Gastroesophageal sphincter (tissue), 4 donors: ENCODE measurements around the gene METTL26. TPM values are rescaled to one million over a fixed set of nuclear protein-coding genes. Genes with fewer than 3 reads are reported as not detected.
A peak's percentile ranks its signal among the peaks of the same experiment; 100 is the strongest.

Experiments used
- ATAC-seq: fragments of 150-250 bp; one replicate; pipeline ENCODE4 v1.9.1; 2016; ENCODE audit warnings: mild to moderate bottlenecking, moderate library complexity
- H3K27ac ChIP-seq, 4 donors: fragments of 200-600 bp; sonication (generic) in 3 of 4; 1 replicate in 3 of 4; 2 replicates in 1 of 4; pipeline ENCODE4 v1.5.1; 2016 to 2019
- H3K27me3 ChIP-seq: fragments of 200-600 bp; sonication (generic); one replicate; pipeline ENCODE4 v1.5.1; 2019
- H3K36me3 ChIP-seq, 2 donors: fragments of 200-600 bp; sonication (generic); one replicate each; pipeline ENCODE4 v1.5.1; 2019; ENCODE audit warnings: control low read depth in 1 of 2
- H3K4me1 ChIP-seq, 3 donors: fragments of 200-600 bp; sonication (generic); 1 replicate in 2 of 3; 2 replicates in 1 of 3; pipeline ENCODE4 v1.5.1; 2016 to 2019; ENCODE audit warnings: control low read depth in 2 of 3
- H3K4me3 ChIP-seq, 2 donors: fragments of 200-600 bp; sonication (generic); one replicate each; pipeline ENCODE4 v1.5.1; 2019; ENCODE audit warnings: mild to moderate bottlenecking in 1 of 2, moderate library complexity in 1 of 2
- H3K9me3 ChIP-seq, 3 donors: fragments of 200-600 bp; sonication (generic); one replicate each; pipeline ENCODE4 v1.5.1; 2017 to 2019; ENCODE audit warnings: control low read depth in 2 of 3
- EP300 ChIP-seq: sonication (generic); formaldehyde crosslinking; IDR thresholded peaks from one replicate; pipeline ENCODE4 v1.6.1; 2017; ENCODE audit warnings: antibody characterized with exemption, mild to moderate bottlenecking
- POLR2A ChIP-seq, 2 donors: fragments of 450-650 bp; IDR thresholded peaks; one replicate each; pipeline ENCODE4 v1.6.1; 2017; ENCODE audit warnings: antibody characterized with exemption in 2 of 2, mild to moderate bottlenecking in 2 of 2, moderate library complexity in 1 of 2
- POLR2AphosphoS5 ChIP-seq: sonication (generic); formaldehyde crosslinking; IDR thresholded peaks from one replicate; pipeline ENCODE4 v1.6.1; 2017; ENCODE audit warnings: antibody characterized with exemption
- WGBS, 2 donors: methylation state at CpG; one replicate each; pipeline ENCODE4 v1.1.5; 2018; ENCODE audit warnings: low coverage in 1 of 2; 5-methylcytosine and 5-hydroxymethylcytosine counted together
- total RNA-seq, 4 donors: library from RNA; depleted of rRNA; stranded (reverse); fragments of >200 nt; gene quantifications; one replicate each; pipeline ENCODE4 v1.1.0, GENCODE V29; 2016
- TF ChIP-seq, protein P1 (sequence below), 4 experiments: fragments of 200-600 bp in 2 of 4; fragments of 450-650 bp in 2 of 4; sonication (generic) in 1 of 4; IDR thresholded peaks; one replicate each; pipeline ENCODE4 v1.5.1; 2017 to 2019; ENCODE audit warnings: antibody characterized with exemption in 4 of 4, mild to moderate bottlenecking in 2 of 4, moderate library complexity in 2 of 4

METTL26 gene
- total RNA-seq, 4 donors from 2014 or later, result 94.8 to 146 (median 112) TPM

DNA sequence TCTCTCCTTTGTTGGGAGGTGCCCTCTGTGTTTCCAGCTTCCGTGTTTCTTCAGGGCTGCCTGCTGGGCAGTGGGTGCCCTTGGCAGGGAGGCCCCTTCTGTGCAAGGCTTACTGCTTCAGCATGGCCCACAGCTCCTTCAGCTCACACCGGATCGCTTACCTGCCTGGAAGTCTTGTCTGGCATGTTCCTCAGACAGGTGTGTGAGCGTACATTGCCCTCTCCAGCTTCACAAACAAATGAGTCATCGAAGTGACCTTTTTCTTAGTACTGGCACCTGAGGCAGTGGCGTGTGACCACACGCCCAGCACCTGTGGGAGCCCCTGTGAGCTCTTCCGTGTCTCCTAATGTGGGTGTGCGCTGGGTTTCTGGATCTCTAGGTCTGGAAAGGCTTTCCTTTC, 42.7 kb downstream of the METTL26 start:
- Histone ChIP-seq H3K9me3 (no peaks in the 10 kb centered on the region), H3K27ac (no peak overlapping the region), H3K36me3 (peaks cover 0 to 31% of the 10 kb centered on the region in 2 donors), H3K4me3 (no peak overlapping the region), H3K27me3 (no peaks in the 10 kb centered on the region), H3K4me1 (peaks cover 0 to 41% (median 6%) of the 10 kb centered on the region in 3 donors)
- TF ChIP-seq POLR2A (IDR thresholded peaks at IDR 0.05), result no peak
- TF ChIP-seq POLR2AphosphoS5, result no peak
- TF ChIP-seq EP300, result no peak
- TF ChIP-seq, protein P1, sequence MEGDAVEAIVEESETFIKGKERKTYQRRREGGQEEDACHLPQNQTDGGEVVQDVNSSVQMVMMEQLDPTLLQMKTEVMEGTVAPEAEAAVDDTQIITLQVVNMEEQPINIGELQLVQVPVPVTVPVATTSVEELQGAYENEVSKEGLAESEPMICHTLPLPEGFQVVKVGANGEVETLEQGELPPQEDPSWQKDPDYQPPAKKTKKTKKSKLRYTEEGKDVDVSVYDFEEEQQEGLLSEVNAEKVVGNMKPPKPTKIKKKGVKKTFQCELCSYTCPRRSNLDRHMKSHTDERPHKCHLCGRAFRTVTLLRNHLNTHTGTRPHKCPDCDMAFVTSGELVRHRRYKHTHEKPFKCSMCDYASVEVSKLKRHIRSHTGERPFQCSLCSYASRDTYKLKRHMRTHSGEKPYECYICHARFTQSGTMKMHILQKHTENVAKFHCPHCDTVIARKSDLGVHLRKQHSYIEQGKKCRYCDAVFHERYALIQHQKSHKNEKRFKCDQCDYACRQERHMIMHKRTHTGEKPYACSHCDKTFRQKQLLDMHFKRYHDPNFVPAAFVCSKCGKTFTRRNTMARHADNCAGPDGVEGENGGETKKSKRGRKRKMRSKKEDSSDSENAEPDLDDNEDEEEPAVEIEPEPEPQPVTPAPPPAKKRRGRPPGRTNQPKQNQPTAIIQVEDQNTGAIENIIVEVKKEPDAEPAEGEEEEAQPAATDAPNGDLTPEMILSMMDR (IDR thresholded peaks at IDR 0.05), result no peak
- WGBS, 2 donors, result 85 to 89% methylated on average over 5 of the region's 9 CpGs
- ATAC-seq, result no peak

DNA sequence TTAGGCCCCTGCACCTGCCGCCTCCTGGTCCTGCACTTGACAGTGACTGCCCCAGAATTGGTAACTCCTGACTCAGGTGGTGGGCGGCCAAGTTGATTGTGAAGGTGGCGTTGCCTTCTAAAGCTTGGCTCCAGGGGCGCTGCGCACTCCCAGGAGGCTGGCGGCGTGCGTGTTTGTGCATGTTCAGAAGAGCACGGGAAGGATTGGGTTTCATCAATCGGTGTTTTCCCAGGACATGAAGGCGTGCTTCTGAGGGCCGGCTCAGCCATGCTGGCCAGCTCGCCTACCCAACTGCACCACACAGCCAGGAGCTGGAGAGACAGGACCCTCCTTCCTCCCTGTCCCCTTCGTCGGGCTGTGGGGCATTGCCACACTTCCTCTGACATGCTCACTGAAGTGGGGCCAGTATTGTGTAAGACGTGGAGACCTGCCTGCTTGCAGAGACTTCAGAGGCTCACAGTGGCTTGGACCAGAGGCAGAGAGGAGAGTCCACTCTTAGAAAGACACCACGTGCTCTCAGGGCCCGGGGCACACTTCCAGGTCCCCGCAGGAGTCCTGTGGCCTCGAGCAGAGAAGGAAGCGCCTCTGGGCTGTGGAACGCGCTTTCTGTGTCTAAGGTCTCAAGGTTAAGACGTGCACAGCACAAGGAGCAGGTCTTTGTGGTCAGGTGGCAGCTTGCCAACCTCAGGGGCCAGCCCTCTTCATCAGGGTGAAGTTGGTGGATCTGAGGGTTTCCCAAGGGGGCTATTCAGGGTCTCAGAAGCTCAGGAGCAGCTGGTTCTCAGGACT, 43.4 kb downstream of the METTL26 start:
- peak overlapping the region in 1 of 4 donors; percentile 33 for H3K27ac ChIP-seq
- TF ChIP-seq EP300 (no peak), POLR2A (IDR thresholded peaks at IDR 0.05) (no peak), POLR2AphosphoS5 (no peak)
- TF ChIP-seq, protein P1 (IDR thresholded peaks at IDR 0.05), result no peak
- H3K27me3 ChIP-seq, result no peaks in the 10 kb centered on the region
- H3K9me3 ChIP-seq, result no peaks in the 10 kb centered on the region
- H3K4me3 ChIP-seq, result no peak overlapping the region
- 57% methylated on average over 12 of the region's 24 CpGs; no CpG with 5 or more reads in 1 of the 2 donors for WGBS, 2 donors
- no peak for ATAC-seq
- peaks cover 0 to 48% (median 13%) of the 10 kb centered on the region in 3 donors for H3K4me1 ChIP-seq
- H3K36me3 ChIP-seq, result peaks cover 0 to 31% of the 10 kb centered on the region in 2 donors

DNA sequence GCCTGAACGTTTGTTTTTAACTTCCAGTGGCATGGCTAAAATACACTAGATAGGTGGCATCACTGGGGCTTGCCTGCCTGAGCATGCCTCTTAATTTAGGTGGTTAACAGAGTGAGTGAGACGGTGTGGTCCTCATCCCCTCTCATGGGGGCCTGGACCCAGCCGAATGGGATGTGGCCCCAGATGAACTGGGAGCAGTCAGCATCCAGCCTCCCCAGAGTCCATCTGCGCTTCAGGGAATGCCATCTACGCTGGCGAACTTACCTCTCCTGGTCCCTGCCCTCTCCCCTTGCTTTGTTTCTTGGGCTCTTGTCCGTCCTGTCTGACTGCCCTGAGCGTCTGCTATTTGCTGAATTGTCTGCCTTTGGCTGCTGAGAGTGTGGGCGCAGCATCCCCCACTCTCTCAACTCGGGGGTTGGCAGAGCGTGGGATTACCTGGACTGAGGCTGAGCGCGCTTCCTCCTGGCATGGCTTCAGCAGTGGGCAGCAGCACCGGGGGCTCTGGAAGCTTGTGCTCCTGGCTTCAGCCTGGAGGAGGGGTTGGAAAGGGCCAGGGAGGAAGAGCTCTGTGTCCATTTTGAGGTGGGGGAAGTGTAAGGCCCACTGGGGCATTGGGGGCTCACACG, 44.1 kb downstream of the METTL26 start:
- no peak for ATAC-seq
- TF ChIP-seq EP300 (no peak), POLR2AphosphoS5 (no peak), POLR2A (IDR thresholded peaks at IDR 0.05) (no peak)
- TF ChIP-seq, protein P1 (IDR thresholded peaks at IDR 0.05), result no peak
- 94 to 100% methylated on average over 1 to 10 of the region's 15 CpGs for WGBS, 2 donors
- no peaks in the 10 kb centered on the region for H3K27me3 ChIP-seq
- peaks cover 0 to 55% (median 18%) of the 10 kb centered on the region in 3 donors for H3K4me1 ChIP-seq
- H3K27ac ChIP-seq, result peak overlapping the region in 1 of 4 donors; percentile 33
- peaks cover 0 to 29% of the 10 kb centered on the region in 2 donors for H3K36me3 ChIP-seq
- no peak overlapping the region for H3K4me3 ChIP-seq
- H3K9me3 ChIP-seq, result no peaks in the 10 kb centered on the region

DNA sequence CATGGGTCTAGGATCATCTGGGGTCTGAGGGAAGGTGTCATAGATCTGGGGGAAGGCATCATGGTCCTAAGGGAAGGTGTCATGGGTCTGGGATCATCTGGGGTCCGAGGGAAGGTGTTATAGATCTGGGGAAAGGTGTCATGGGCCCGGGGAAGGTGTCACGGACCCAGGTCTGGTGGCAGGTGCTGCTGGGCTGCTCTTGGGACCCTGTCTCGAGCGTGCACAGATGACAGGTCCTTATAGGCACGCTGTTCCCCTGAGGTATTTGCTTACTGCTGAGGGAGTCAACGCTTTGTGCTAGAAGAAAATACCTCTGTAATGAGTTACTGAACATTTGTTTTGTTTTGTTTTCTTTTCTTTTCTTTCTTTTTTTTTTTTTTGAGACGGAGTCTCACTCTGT, 44.9 kb downstream of the METTL26 start:
- H3K27ac ChIP-seq, result no peak overlapping the region

More for the DNA sequence above, 44.9 kb downstream of the METTL26 start:
- H3K4me1 ChIP-seq, result peaks cover 0 to 61% (median 18%) of the 10 kb centered on the region in 3 donors
- H3K9me3 ChIP-seq, result no peaks in the 10 kb centered on the region
- H3K36me3 ChIP-seq, result peaks cover 0 to 21% of the 10 kb centered on the region in 2 donors
- TF ChIP-seq EP300, result no peak
- TF ChIP-seq POLR2A (IDR thresholded peaks at IDR 0.05), result no peak
- TF ChIP-seq, protein P1 (IDR thresholded peaks at IDR 0.05), result no peak
- no peak for TF ChIP-seq POLR2AphosphoS5
- H3K27me3 ChIP-seq, result peaks cover 1% of the 10 kb centered on the region
- 84 to 85% methylated on average over 7 of the region's 8 CpGs for WGBS, 2 donors
- peak overlapping the region in 1 of 2 donors; percentile 96 for H3K4me3 ChIP-seq
- ATAC-seq, result no peak
